GM23338 (cell line): ENCODE data around the gene TULP3. TPM values are rescaled to one million over a fixed set of nuclear protein-coding genes. Genes with fewer than 3 reads are reported as not detected.
A peak's percentile ranks its signal among the peaks of the same experiment; 100 is the strongest.

Experiments used
- ATAC-seq: fragments of 200-7000 bp; cut with Tn5 transposase; 3 replicates; pipeline ENCODE4 v1.9.1; 2020
- DNase-seq: peaks from one replicate; pipeline ENCODE4 v3.0.0-alpha.2; 2015; ENCODE audit warnings: low spot score
- H2AFZ ChIP-seq: fragments of 200-600 bp; sonication (generic); 2 replicates; pipeline ENCODE4 v1.8.0; 2016; ENCODE audit warnings: antibody characterized with exemption, mild to moderate bottlenecking, moderate library complexity
- H3F3A ChIP-seq: fragments of 200-600 bp; sonication (generic); replicated peaks from 2 replicates; pipeline ENCODE4 v1.8.0; 2017; ENCODE audit warnings: antibody characterized with exemption, mixed run types, low read depth
- H3K27ac ChIP-seq: fragments of 200-600 bp; sonication (generic); 2 replicates; pipeline ENCODE4 v1.6.1; 2016; ENCODE audit warnings: low read depth
- H3K27me3 ChIP-seq: fragments of 200-600 bp; sonication (generic); 2 replicates; pipeline ENCODE4 v1.8.0; 2016; ENCODE audit warnings: mild to moderate bottlenecking, mixed run types, moderate library complexity; ENCODE audit not compliant: insufficient read depth
- H3K36me3 ChIP-seq: fragments of 200-600 bp; sonication (generic); 2 replicates; pipeline ENCODE4 v1.8.0; 2016; ENCODE audit warnings: mild to moderate bottlenecking; ENCODE audit not compliant: insufficient read depth
- H3K4me1 ChIP-seq: fragments of 200-600 bp; sonication (generic); 2 replicates; pipeline ENCODE4 v1.8.0; 2016; ENCODE audit warnings: mild to moderate bottlenecking, moderate library complexity; ENCODE audit not compliant: insufficient read depth
- H3K4me2 ChIP-seq: fragments of 200-600 bp; sonication (generic); 2 replicates; pipeline ENCODE4 v1.7.1; 2017; ENCODE audit warnings: mixed run types
- H3K4me3 ChIP-seq: fragments of 200-600 bp; sonication (generic); 2 replicates; pipeline ENCODE4 v1.6.1; 2016; ENCODE audit warnings: mixed run types
- H3K79me2 ChIP-seq: fragments of 200-600 bp; sonication (generic); replicated peaks from 2 replicates; pipeline ENCODE4 v1.8.0; 2017; ENCODE audit warnings: mild to moderate bottlenecking; ENCODE audit not compliant: insufficient read depth
- H3K9me2 ChIP-seq: fragments of 200-600 bp; sonication (generic); 2 replicates; pipeline ENCODE4 v1.8.0; 2017; ENCODE audit not compliant: insufficient read depth
- H4K20me1 ChIP-seq: fragments of 200-600 bp; sonication (generic); replicated peaks from 2 replicates; pipeline ENCODE4 v1.8.0; 2017; ENCODE audit warnings: mild to moderate bottlenecking; ENCODE audit not compliant: insufficient read depth
- H3K27ac Mint-ChIP-seq: 2 replicates; pipeline ENCODE4 v1.8.0; 2020; ENCODE audit warnings: inconsistent platforms, mild to moderate bottlenecking, moderate library complexity, mixed read lengths
- H3K27me3 Mint-ChIP-seq: 3 replicates; pipeline ENCODE4 v1.8.0; 2022; ENCODE audit warnings: low read depth, mild to moderate bottlenecking, moderate library complexity, mixed read lengths, inconsistent platforms; ENCODE audit not compliant: insufficient read depth, poor library complexity
- H3K36me3 Mint-ChIP-seq: 3 replicates; pipeline ENCODE4 v1.8.0; 2021; ENCODE audit warnings: low read depth, mild to moderate bottlenecking, inconsistent platforms, moderate library complexity, mixed read lengths
- H3K4me1 Mint-ChIP-seq: 3 replicates; pipeline ENCODE4 v1.8.0; 2020; ENCODE audit warnings: mild to moderate bottlenecking, inconsistent platforms, mixed read lengths
- H3K4me3 Mint-ChIP-seq: 3 replicates; pipeline ENCODE4 v1.8.0; 2021; ENCODE audit warnings: moderate library complexity, mild to moderate bottlenecking, inconsistent platforms, mixed read lengths
- H3K9me3 Mint-ChIP-seq: 3 replicates; pipeline ENCODE4 v1.8.0; 2020; ENCODE audit warnings: moderate library complexity, mild to moderate bottlenecking, inconsistent platforms, mixed read lengths
- CREB1 ChIP-seq: fragments of 250-450 bp; sonication (Bioruptor Pico); IDR thresholded peaks from 2 replicates; pipeline ENCODE4 v1.5.0; 2020; ENCODE audit warnings: low read depth, mild to moderate bottlenecking, moderate library complexity
- EZH2 ChIP-seq: fragments of 200-600 bp; sonication (generic); IDR thresholded peaks from one replicate; pipeline ENCODE4 v1.8.0; 2017; ENCODE audit warnings: antibody characterized with exemption, mild to moderate bottlenecking, low read depth; ENCODE audit not compliant: unreplicated experiment
- EZH2phosphoT487 ChIP-seq: fragments of 200-600 bp; sonication (generic); IDR thresholded peaks from one replicate; pipeline ENCODE4 v1.8.1; 2018; ENCODE audit warnings: antibody characterized with exemption; ENCODE audit not compliant: unreplicated experiment
- JUNB ChIP-seq: IDR thresholded peaks from one replicate; pipeline ENCODE4 v1.6.1; 2016; ENCODE audit warnings: antibody characterized with exemption; ENCODE audit not compliant: unreplicated experiment
- NANOG ChIP-seq: IDR thresholded peaks from 2 replicates; pipeline ENCODE4 v1.6.1; 2016; ENCODE audit warnings: antibody characterized with exemption, borderline replicate concordance
- POLR2AphosphoS5 ChIP-seq: IDR thresholded peaks from 2 replicates; pipeline ENCODE4 v1.6.1; 2016; ENCODE audit warnings: antibody characterized with exemption, low read depth
- STAT1 ChIP-seq: IDR thresholded peaks from one replicate; pipeline ENCODE4 v1.6.1; 2016; ENCODE audit warnings: antibody characterized with exemption; ENCODE audit not compliant: unreplicated experiment
- ZNF114 ChIP-seq: fragments of 250-450 bp; sonication (Bioruptor Pico); IDR thresholded peaks from 2 replicates; pipeline ENCODE4 v1.5.0; 2020; ENCODE audit warnings: mild to moderate bottlenecking, moderate library complexity
- ZNF331 ChIP-seq: fragments of 250-450 bp; sonication (Bioruptor Pico); IDR thresholded peaks from 2 replicates; pipeline ENCODE4 v1.5.0; 2020; ENCODE audit warnings: low read depth, mild to moderate bottlenecking, moderate library complexity
- polyA plus RNA-seq: library from polyadenylated mRNA; unstranded; fragments of >200 nt; fragmentation: Nextera tagmentation; extraction: Ambion mirVana; gene quantifications from 2 replicates; pipeline ENCODE4 v1.2.1, GENCODE V29; 2016
- total RNA-seq: library from RNA; depleted of rRNA; stranded (reverse); fragments of >200 nt; shearing (Covaris generic); gene quantifications from 2 replicates; pipeline ENCODE4 v1.2.3, GENCODE V29; 2014
- TF ChIP-seq, protein P1 (sequence below), 2 experiments: fragments of 200-600 bp in 1 of 2; sonication (generic) in 1 of 2; conservative IDR thresholded peaks; 2 replicates each; pipeline versions ENCODE4 v1.5.1 to v1.6.1; 2016 to 2017; ENCODE audit warnings: antibody characterized with exemption in 2 of 2, low read depth in 2 of 2, mild to moderate bottlenecking in 2 of 2, moderate library complexity in 1 of 2
- TF ChIP-seq, protein P2 (sequence below): fragments of 250-450 bp; sonication (Bioruptor Pico); IDR thresholded peaks from 2 replicates; pipeline ENCODE4 v1.5.0; 2020; ENCODE audit warnings: mild to moderate bottlenecking, moderate library complexity
- TF ChIP-seq, protein P3 (sequence below): IDR thresholded peaks from 2 replicates; pipeline ENCODE4 v1.6.1; 2016; ENCODE audit warnings: antibody characterized with exemption
- TF ChIP-seq, protein P4 (sequence below): IDR thresholded peaks from one replicate; pipeline ENCODE4 v1.6.1; 2018; ENCODE audit warnings: antibody characterized with exemption; ENCODE audit not compliant: unreplicated experiment

The TULP3 gene
- total and polyA plus RNA-seq, 2 experiments from 2014 or later: 15.1 to 18.8 TPM

DNA sequence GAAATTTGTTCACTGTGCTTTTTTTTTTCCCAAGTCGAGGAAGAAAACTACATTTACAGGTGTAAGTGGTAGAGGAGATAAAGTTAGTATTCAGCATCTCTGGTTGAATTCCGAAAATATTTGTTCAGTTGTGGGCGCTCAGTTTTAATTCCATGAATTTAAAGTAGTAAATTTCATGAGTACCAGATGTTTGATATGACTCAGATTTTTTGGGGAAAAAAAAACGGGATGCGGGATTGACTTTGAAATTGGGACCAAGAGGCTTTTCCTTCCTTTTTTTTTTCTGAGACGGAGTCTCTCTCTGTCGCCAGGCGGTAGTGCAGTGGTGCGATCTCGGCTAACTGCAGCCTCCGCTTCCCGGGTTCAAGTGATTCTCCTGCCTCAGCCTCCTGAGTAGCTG is 1.6 kb downstream of the TULP3 start:
- peaks cover 3% of the 10 kb centered on the region; the same call in 1 of the 3 replicates for H3K9me3 Mint-ChIP-seq
- H3K4me3 Mint-ChIP-seq: peak overlapping the region; percentile 91
- peaks cover 29% of the 10 kb centered on the region for H3K79me2 ChIP-seq
- TF ChIP-seq EZH2 (no peak), ZNF331 (no peak), CREB1 (no peak), JUNB (no peak), NANOG (no peak), POLR2AphosphoS5 (no peak), EZH2phosphoT487 (no peak), ZNF114 (no peak), STAT1 (no peak)
- TF ChIP-seq, protein P1, sequence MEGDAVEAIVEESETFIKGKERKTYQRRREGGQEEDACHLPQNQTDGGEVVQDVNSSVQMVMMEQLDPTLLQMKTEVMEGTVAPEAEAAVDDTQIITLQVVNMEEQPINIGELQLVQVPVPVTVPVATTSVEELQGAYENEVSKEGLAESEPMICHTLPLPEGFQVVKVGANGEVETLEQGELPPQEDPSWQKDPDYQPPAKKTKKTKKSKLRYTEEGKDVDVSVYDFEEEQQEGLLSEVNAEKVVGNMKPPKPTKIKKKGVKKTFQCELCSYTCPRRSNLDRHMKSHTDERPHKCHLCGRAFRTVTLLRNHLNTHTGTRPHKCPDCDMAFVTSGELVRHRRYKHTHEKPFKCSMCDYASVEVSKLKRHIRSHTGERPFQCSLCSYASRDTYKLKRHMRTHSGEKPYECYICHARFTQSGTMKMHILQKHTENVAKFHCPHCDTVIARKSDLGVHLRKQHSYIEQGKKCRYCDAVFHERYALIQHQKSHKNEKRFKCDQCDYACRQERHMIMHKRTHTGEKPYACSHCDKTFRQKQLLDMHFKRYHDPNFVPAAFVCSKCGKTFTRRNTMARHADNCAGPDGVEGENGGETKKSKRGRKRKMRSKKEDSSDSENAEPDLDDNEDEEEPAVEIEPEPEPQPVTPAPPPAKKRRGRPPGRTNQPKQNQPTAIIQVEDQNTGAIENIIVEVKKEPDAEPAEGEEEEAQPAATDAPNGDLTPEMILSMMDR (conservative IDR thresholded peaks at IDR 0.05; ENCODE audit: low read depth in 2 of 2): no peak
- TF ChIP-seq, protein P2, sequence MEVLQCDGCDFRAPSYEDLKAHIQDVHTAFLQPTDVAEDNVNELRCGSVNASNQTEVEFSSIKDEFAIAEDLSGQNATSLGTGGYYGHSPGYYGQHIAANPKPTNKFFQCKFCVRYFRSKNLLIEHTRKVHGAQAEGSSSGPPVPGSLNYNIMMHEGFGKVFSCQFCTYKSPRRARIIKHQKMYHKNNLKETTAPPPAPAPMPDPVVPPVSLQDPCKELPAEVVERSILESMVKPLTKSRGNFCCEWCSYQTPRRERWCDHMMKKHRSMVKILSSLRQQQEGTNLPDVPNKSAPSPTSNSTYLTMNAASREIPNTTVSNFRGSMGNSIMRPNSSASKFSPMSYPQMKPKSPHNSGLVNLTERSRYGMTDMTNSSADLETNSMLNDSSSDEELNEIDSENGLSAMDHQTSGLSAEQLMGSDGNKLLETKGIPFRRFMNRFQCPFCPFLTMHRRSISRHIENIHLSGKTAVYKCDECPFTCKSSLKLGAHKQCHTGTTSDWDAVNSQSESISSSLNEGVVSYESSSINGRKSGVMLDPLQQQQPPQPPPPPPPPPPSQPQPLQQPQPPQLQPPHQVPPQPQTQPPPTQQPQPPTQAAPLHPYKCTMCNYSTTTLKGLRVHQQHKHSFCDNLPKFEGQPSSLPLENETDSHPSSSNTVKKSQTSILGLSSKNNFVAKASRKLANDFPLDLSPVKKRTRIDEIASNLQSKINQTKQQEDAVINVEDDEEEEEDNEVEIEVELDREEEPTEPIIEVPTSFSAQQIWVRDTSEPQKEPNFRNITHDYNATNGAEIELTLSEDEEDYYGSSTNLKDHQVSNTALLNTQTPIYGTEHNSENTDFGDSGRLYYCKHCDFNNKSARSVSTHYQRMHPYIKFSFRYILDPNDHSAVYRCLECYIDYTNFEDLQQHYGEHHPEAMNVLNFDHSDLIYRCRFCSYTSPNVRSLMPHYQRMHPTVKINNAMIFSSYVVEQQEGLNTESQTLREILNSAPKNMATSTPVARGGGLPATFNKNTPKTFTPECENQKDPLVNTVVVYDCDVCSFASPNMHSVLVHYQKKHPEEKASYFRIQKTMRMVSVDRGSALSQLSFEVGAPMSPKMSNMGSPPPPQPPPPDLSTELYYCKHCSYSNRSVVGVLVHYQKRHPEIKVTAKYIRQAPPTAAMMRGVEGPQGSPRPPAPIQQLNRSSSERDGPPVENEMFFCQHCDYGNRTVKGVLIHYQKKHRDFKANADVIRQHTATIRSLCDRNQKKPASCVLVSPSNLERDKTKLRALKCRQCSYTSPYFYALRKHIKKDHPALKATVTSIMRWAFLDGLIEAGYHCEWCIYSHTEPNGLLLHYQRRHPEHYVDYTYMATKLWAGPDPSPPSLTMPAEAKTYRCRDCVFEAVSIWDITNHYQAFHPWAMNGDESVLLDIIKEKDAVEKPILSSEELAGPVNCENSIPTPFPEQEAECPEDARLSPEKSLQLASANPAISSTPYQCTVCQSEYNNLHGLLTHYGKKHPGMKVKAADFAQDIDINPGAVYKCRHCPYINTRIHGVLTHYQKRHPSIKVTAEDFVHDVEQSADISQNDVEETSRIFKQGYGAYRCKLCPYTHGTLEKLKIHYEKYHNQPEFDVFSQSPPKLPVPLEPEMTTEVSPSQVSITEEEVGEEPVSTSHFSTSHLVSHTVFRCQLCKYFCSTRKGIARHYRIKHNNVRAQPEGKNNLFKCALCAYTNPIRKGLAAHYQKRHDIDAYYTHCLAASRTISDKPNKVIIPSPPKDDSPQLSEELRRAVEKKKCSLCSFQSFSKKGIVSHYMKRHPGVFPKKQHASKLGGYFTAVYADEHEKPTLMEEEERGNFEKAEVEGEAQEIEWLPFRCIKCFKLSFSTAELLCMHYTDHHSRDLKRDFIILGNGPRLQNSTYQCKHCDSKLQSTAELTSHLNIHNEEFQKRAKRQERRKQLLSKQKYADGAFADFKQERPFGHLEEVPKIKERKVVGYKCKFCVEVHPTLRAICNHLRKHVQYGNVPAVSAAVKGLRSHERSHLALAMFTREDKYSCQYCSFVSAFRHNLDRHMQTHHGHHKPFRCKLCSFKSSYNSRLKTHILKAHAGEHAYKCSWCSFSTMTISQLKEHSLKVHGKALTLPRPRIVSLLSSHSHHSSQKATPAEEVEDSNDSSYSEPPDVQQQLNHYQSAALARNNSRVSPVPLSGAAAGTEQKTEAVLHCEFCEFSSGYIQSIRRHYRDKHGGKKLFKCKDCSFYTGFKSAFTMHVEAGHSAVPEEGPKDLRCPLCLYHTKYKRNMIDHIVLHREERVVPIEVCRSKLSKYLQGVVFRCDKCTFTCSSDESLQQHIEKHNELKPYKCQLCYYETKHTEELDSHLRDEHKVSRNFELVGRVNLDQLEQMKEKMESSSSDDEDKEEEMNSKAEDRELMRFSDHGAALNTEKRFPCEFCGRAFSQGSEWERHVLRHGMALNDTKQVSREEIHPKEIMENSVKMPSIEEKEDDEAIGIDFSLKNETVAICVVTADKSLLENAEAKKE (CRISPR knock-in tag): no peak
- TF ChIP-seq, protein P3, sequence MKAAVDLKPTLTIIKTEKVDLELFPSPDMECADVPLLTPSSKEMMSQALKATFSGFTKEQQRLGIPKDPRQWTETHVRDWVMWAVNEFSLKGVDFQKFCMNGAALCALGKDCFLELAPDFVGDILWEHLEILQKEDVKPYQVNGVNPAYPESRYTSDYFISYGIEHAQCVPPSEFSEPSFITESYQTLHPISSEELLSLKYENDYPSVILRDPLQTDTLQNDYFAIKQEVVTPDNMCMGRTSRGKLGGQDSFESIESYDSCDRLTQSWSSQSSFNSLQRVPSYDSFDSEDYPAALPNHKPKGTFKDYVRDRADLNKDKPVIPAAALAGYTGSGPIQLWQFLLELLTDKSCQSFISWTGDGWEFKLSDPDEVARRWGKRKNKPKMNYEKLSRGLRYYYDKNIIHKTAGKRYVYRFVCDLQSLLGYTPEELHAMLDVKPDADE: no peak
- TF ChIP-seq, protein P4, sequence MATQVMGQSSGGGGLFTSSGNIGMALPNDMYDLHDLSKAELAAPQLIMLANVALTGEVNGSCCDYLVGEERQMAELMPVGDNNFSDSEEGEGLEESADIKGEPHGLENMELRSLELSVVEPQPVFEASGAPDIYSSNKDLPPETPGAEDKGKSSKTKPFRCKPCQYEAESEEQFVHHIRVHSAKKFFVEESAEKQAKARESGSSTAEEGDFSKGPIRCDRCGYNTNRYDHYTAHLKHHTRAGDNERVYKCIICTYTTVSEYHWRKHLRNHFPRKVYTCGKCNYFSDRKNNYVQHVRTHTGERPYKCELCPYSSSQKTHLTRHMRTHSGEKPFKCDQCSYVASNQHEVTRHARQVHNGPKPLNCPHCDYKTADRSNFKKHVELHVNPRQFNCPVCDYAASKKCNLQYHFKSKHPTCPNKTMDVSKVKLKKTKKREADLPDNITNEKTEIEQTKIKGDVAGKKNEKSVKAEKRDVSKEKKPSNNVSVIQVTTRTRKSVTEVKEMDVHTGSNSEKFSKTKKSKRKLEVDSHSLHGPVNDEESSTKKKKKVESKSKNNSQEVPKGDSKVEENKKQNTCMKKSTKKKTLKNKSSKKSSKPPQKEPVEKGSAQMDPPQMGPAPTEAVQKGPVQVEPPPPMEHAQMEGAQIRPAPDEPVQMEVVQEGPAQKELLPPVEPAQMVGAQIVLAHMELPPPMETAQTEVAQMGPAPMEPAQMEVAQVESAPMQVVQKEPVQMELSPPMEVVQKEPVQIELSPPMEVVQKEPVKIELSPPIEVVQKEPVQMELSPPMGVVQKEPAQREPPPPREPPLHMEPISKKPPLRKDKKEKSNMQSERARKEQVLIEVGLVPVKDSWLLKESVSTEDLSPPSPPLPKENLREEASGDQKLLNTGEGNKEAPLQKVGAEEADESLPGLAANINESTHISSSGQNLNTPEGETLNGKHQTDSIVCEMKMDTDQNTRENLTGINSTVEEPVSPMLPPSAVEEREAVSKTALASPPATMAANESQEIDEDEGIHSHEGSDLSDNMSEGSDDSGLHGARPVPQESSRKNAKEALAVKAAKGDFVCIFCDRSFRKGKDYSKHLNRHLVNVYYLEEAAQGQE: no peak
- ATAC-seq (no peak), DNase-seq (no peak)
- peaks cover 21% of the 10 kb centered on the region for H3K36me3 Mint-ChIP-seq
- peaks cover 3% of the 10 kb centered on the region for H3K4me1 ChIP-seq
- no peak overlapping the region for H3K27ac ChIP-seq
- no peak overlapping the region for H2AFZ ChIP-seq
- H3K27ac Mint-ChIP-seq: no peak overlapping the region
- H3K4me1 Mint-ChIP-seq: peaks cover 16% of the 10 kb centered on the region
- H3K4me3 ChIP-seq: 0 out of 2 replicates have a peak overlapping the region, but pooled peaks have one; percentile 90
- no peaks in the 10 kb centered on the region for H3K9me2 ChIP-seq
- H3K27me3 Mint-ChIP-seq: peaks cover 19% of the 10 kb centered on the region
- H3F3A ChIP-seq: peaks cover 21% of the 10 kb centered on the region
- H3K36me3 ChIP-seq: peaks cover 16% of the 10 kb centered on the region; the same call in 1 of the 2 replicates
- peak overlapping the region; percentile 90; the same call in 1 of the 2 replicates for H3K4me2 ChIP-seq
- H3K27me3 ChIP-seq: no peaks in the 10 kb centered on the region
- peaks cover 10% of the 10 kb centered on the region; the same call in 1 of the 2 replicates for H4K20me1 ChIP-seq
